GM19238 (cell line): ENCODE data around the gene CDC14B.

ENCODE experiments used
- DNase-seq: peaks from one replicate; pipeline ENCODE4 v3.0.0; 2011; ENCODE audit warnings: low spot score; ENCODE audit not compliant: insufficient read length

CDC14B gene

DNA sequence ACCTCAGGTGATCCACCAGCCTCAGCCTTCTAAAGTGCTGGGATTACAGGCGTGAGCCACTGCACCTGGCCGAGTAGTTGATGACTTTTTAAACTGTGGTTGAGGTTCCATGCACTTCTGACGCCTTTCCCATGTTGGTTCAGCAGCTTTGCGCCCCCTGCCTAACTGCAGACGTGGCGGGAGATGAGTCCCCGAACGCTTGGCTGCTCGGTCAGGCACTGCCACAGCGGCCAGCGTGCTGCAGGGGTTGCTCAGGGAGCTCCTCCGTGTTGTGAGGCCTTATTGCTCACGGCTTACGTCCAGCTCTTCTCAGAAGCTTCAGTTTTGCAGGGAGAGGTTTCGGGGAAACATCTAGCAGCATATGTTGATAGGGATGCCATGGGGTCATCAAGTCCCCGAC, 134.4 kb downstream of the CDC14B start:
- DNase-seq: no peak

GRCh38 chr9:96484521-96484931, 135.1 kb downstream of the CDC14B start:
- peak; percentile 47 for DNase-seq

DNA sequence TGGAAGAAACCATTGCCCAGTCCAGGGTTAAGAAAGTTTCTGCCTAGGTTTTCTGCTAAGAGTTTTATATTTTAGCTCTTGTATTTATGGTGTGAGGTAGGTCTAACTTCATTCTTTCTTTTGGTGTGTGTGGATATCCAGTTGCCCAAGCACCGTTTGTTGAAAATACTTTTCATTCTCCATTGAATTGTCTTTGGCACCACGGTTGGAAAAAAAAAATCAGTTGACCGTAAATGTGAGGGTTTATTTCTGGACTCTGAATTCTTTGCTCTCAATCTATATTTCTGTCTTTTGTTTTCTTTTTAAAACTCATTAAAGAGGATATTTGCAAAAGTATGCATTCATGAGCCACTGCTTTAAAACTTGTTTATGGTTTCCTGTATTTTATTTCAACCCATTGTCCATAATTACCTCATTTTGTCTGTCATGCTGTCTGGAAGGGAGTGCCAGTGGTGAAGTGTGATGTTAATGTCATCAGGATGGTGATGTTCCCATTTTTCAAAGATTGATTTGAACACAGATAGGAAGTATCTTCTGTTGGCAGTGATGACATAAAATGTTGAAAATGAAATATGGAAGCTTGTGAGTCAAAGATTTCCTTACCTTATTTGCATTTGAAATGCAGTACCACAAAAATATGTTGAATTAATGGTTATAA, 135.8 kb downstream of the CDC14B start:
- DNase-seq: no peak

DNA sequence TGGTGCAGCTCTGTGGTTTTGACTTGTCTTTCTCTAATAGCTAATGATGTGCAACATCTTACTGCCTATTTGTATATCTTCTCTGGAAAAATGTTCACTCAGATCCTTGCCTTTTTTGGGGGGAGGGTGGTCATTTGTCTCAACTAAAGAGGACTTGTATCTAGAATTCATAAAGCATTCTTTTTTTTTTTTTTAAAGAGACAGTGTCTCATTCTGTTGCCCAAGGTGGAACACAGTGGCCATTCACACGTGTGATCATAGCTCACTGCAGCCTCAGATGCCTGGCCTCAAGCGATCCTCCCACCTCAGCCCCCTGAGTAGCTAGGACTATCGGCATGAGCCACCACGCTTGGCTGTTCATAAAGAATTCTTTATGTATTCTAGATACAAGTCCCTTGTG, 136.4 kb downstream of the CDC14B start:
- DNase-seq: no peak

- DNase-seq: no peak
These were observed 137.2 kb downstream of the CDC14B start for GRCh38 chr9:96482476-96482875.

DNA sequence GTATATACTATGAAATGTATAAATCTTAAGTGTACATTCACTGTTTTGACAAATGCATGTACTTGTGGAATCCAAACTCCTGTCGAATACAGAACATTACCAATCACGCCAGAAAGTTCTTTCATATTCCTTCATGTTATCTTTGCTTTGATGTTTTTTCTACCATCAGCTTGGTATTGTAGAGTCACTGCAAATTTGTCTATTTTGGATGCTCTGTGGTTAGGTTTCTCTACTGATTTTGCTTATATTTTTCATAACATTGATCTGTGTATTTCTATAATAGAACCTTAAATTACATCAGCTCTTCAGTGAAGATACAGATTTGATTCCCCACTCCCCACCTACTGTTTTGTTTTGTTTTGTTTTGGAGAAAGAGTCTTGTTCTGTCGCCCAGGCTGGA, 138.9 kb downstream of the CDC14B start:
- no peak for DNase-seq

DNA sequence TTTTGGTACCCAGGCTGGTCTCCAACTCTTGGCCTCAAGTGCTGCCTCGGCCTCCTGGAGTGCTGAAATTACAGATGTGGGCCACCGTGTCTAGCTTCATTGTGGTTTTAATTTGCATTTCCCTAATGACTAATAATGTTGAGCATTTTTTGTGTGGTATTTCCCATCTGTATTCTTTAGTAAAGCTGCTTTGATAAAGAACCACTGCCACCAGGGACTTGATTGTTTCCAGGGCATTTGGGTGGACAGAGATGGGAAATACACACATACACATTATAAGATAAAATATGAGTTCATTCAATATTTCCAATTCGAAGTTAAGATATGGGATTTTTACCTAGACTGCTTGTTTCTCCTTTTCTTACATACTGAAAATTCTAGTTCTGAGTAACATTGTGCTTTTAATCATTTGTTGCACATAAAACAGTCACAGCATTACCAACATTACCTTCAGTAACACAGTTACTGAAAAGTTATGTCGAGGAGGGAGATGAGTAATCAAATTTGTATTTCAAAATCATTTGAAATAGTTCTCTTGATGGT, 140.7 kb downstream of the CDC14B start:
- DNase-seq: no peak

GRCh38 chr9:96476591-96476990, 143.1 kb downstream of the CDC14B start:
- DNase-seq: no peak

DNA sequence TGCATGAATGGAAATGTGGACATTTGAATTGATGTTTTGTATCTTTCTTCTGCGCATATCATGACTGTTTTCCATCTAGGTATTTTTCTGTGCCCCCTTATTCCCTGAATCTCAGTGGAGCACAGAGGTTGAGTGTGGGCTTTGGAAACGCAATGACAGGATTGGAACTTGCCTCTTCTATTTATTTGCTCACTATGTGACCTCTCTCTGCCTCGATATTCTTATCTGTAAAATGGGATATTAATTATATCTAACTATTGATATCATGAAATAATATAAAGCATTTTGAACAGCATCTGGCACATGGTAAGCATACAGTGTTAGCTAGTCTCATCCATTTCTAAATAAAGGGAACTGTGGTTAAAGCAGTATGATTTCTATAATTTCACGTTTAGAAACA, 143.6 kb downstream of the CDC14B start:
- no peak for DNase-seq

DNA sequence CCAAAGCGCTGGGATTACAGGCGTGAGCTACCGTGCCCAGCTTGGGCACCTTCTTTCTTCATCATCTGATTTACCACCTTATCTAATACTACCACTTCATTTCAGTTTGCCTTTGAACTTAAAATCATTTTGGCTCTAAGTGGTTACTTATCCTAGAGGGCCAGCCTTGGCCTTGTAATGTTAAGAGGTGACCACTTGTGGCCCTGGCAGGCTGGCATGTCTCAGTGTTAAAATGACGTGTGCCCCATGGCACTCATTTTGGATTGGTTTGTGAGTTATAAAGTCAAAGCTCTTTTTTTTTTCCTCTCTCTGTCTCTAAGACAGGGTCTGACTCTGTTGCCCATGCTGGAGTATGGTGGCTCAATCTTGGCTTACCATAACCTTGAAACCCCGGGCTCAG, 151.9 kb downstream of the CDC14B start:
- DNase-seq: no peak

DNA sequence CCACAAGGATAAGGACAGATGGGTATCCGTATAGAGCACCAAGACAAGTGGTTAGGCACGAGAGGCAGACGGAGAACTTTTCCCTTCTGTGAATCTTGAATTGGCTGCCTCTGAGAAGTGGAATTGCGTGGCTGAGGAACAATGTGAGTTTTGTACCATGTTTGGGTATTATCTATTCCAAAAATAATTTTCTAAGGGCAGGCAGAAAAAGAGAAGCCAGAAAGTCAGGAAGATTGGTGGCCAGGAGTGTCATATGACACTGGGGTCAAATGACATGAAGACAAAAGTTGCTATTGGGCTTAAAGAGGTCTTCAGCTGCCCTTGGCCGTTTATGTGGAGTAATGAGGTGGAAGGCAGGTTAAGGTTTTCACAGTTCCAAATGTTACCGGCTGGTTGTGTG, 155.2 kb downstream of the CDC14B start:
- no peak for DNase-seq

- DNase-seq: no peak
These were observed 157.1 kb downstream of the CDC14B start for GRCh38 chr9:96462541-96462940.

DNA sequence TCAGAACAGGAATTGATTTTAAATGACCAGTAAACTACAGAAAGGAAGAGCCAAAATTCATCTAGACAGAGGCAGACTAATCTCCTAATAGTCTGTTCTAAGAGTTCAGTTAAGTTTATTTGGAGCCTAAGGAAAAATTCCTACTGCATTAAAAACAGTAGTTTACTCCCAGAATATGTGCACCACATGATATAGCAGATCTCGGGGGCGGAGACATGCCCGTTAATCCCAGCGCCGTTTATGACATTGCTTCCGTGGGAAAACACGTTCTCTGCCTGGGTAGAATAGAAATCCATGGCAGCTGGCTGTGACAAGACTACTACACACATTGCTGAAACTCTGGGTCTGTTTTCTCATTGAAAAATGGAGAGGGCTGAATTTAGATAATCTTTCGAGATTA, 158.3 kb downstream of the CDC14B start:
- no peak for DNase-seq

- no peak for DNase-seq
These were observed 158.8 kb downstream of the CDC14B start for GRCh38 chr9:96460882-96461281.

GRCh38 chr9:96460470-96460869, 159.2 kb downstream of the CDC14B start:
- DNase-seq: no peak

DNA sequence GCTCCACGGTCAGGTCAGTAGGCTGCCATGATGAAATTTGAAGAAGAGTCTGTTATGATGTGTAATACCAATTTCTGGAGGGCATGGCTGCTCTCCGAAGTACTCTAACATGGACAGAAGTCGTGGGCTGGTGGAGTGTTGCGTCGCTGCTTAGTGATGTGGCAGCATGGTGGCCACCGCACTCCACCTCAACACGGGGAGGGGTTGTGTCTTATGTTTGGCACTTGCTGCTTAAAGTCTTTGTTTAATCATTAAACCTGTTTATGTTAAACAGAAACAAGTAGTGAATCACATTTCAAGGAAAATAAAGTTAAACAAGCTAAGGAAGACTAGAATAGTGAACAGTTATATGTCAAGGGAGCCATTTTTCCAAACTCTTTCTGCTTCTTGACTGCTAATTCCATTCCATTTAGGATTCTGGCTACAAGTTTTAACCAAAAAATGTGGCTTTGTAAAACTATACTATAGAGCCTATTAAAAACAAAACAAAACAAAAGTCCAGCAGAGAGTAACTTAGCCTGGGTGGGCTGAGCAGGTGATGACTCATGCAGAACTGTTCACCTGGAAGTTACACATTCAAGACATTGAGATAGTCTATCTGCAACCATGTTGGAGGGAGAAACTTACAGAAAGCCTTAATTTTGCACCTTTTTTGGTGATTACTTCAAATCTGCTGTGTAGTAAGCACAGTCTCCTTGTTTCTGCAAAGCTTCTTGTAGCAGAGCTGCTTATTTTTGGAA, 160.2 kb downstream of the CDC14B start:
- no peak for DNase-seq

GRCh38 chr9:96458226-96458625, 161.4 kb downstream of the CDC14B start:
- DNase-seq: no peak

- no peak for DNase-seq
These were observed 162.4 kb downstream of the CDC14B start for GRCh38 chr9:96457266-96457665.

DNA sequence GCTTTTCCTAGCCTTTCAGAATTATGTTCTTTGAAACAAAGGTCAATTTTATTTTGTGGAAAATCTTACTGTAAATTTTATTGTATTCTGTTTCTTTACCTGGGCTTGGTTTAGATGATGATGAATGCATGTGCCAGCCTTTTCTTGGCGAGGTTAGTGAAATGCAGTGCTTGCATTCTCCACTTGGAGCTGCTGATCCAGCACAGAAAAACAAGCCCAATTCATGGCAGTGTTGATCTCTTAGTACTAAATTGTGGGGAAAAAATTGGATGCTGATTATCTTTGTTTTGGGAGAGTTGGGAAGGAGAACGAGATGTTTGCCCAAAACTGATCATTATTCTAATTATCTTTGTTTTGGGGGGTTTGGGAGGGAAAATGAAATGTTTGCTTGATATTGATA, 166.0 kb downstream of the CDC14B start:
- DNase-seq: no peak

- peak; percentile 20 for DNase-seq
These were observed 168.8 kb downstream of the CDC14B start for GRCh38 chr9:96450613-96451528.
